Measurements from ENCODE around the gene ZNF229. TPM values are rescaled to one million over a fixed set of nuclear protein-coding genes. Genes with fewer than 3 reads are reported as not detected.
"Not testable (repeated sequence)": the region's sequence is repeated elsewhere in the genome, so short reads cannot be mapped to it uniquely, and the experiment has no call there.

ZNF229 gene
- total and polyA plus RNA-seq, 7 experiments from 2014 or later = 0.15 to 2.5 (median 1.5) TPM

DNA sequence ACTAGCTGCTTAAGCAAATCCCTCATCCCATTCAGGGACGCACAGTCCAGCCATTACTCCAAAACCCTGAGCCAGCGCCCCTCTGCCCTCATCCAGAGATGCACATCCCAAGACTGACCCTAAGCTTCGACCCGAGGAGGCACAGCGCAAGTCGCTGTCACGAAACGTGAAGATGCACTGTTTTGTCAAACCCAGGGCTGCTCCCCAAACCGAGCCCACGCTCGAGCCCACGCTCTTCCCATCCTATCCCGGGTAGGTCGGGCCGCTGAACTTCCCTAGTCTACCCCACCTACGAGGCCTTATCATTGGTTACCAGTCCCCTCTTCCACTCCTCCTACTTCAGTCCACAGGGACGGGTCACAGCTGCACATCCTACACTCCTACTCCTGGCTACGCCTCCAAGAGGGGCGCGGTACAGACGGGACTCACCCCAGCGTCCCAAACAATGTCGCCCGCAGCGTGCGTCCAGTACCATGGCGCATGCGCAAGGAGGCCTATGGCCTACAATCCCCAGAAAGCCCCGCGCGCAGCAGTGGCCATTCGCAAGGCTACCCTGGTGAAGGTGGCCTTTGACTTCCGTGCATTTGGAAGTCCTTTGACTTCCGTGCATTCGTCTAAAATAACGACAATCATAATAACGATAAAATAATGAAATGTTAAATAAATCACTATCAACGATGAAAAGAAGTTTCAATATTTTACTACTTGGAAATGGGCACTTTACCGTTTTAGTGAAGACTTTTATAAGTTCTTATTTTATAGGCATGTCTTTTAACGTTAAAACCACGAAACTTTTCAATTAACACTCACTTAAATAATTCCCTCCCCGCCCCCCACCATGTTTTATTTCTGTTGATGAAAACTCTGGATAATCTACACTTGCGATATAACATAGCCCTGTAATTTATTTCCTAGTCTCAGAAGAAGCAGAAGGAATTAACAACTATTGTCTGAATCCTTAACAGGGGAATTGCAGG is 46.8 kb downstream of the ZNF229 start, which contains the start of gene ZNF285:
ZNF285 (minus strand) TSS at position 470 of the 977 bp plus-strand sequence. CDS start 4,395 bp downstream, outside the sequence.
- intact Hi-C loops (cut with micrococcal nuclease) = loop anchor here (1.0 kb wide), 2 partner anchors 96 to 99 kb away; partner anchors contain the start of genes ZNF180 (in 2 of the 2) and ZNF235 (in 1 of the 2)
- ChIA-PET CTCF (no interaction called here), POLR2A (no interaction called here)
- H3K4me1 ChIP-seq (ENCODE audit: control insufficient read depth in 2 of 2, insufficient read depth in 2 of 2, low read length in 2 of 2) = no peaks in the 10 kb centered on the region
- Mint-ChIP-seq H3K4me1 (peaks cover 4 to 14% (median 6%) of the 10 kb centered on the region in 7 donors), H3K9me3 (peaks cover 0 to 79% (median 42%) of the 10 kb centered on the region in 11 donors), H3K27ac (peak within 1 kb of the TSS; percentile 14 to 94 (median 68)), H3K27me3 (peaks cover 0 to 20% (median 8%) of the 10 kb centered on the region in 5 donors), H3K36me3 (peaks cover 3 to 41% (median 27%) of the 10 kb centered on the region in 5 donors), H3K4me3 (peak within 1 kb of the TSS; percentile 90 to 100 (median 92))
- H3K27me3 ChIP-seq (ENCODE audit: control insufficient read depth in 2 of 2, insufficient read depth in 2 of 2, low read length in 2 of 2) = no peaks in the 10 kb centered on the region
- H3K27ac ChIP-seq (ENCODE audit: low read depth, low read length) = no peak within 1 kb of the TSS
- H3K9me3 ChIP-seq (ENCODE audit: control insufficient read depth in 2 of 3, low read length in 3 of 3) = peaks cover 0 to 8% (median 0%) of the 10 kb centered on the region in 3 experiments
- peak within 1 kb of the TSS; percentile 57 for H3K4me3 ChIP-seq (ENCODE audit: low read length)
- ATAC-seq (peak; percentile 92), DNase-seq (peak; percentile 48 to 79 (median 63))
- H3K36me3 ChIP-seq (ENCODE audit: control insufficient read depth in 2 of 3, insufficient read depth in 3 of 3, low read length in 3 of 3) = no peaks in the 10 kb centered on the region

DNA sequence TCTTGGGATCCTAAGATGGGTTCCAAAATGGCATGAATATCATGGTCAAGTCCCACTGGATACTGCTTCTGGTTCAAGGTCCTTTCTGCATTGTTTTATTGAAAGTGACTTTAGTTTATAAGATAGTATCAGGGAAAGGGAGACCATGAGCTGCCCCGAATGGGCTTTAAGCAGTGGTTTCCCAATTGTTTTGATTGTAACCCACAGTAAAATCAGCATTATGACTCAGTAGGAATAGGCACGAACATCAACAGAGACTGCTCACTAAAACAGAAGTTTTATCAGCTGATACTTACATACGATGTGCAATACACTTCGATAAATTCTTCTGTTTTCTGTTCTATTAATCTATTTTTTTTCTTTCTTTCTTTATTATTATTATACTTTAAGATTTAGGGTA is 59.0 kb downstream of the ZNF229 start:
- H3K27me3 Mint-ChIP-seq; H3K4me3 Mint-ChIP-seq; CTCF ChIA-PET; POLR2A ChIA-PET; ATAC-seq; H3K4me1 ChIP-seq (ENCODE audit: control insufficient read depth in 2 of 2, insufficient read depth in 2 of 2, low read length in 2 of 2); DNase-seq; intact Hi-C loops (cut with micrococcal nuclease); H3K27ac Mint-ChIP-seq; H3K27ac ChIP-seq (ENCODE audit: low read depth, low read length); H3K27me3 ChIP-seq (ENCODE audit: control insufficient read depth in 2 of 2, insufficient read depth in 2 of 2, low read length in 2 of 2); H3K4me1 Mint-ChIP-seq; H3K4me3 ChIP-seq (ENCODE audit: low read length): not testable (repeated sequence)
- Mint-ChIP-seq H3K9me3 (peaks cover 27 to 88% (median 51%) of the 10 kb centered on the region in 11 donors), H3K36me3 (peaks cover 1 to 80% (median 59%) of the 10 kb centered on the region in 5 donors)
- Histone ChIP-seq H3K9me3 (ENCODE audit: control insufficient read depth in 2 of 3, low read length in 3 of 3) (peaks cover 0 to 39% (median 0%) of the 10 kb centered on the region in 3 experiments), H3K36me3 (ENCODE audit: control insufficient read depth in 2 of 3, insufficient read depth in 3 of 3, low read length in 3 of 3) (peaks cover 0 to 27% (median 0%) of the 10 kb centered on the region in 3 experiments)

Other genes starting within 250 kb of the ZNF229 start
- 10 to 100 TPM; 18.3 to 51.5 (median 30.0) TPM for gene ZNF227, start 235.9 kb downstream of the ZNF229 start, total RNA-seq
- gene ZNF227, start 235.9 kb downstream of the ZNF229 start, polyA plus RNA-seq = 10 to 100 TPM; 17.9 to 20.4 TPM
- under 1 TPM in 1 of 5 experiments, not detected in 4; 0.14 TPM for gene ZNF233, start 188.6 kb downstream of the ZNF229 start, total RNA-seq
- under 1 TPM; 0.47 to 0.95 TPM for gene ZNF233, start 188.6 kb downstream of the ZNF229 start, polyA plus RNA-seq
- 10 to 100 TPM in 2 of 5 experiments, 1 to 10 TPM in 3; 5.5 to 14.3 (median 6.7) TPM for gene ZNF235, start 143.4 kb downstream of the ZNF229 start, total RNA-seq
- 1 to 10 TPM; 1.9 to 4.3 TPM for gene ZNF235, start 143.4 kb downstream of the ZNF229 start, polyA plus RNA-seq
- gene ZNF112, start 91.8 kb downstream of the ZNF229 start, total RNA-seq = under 1 TPM in 3 of 5 experiments, not detected in 2; 0.16 to 0.40 (median 0.17) TPM
- not detected for gene ZNF112, start 91.8 kb downstream of the ZNF229 start, polyA plus RNA-seq
- gene ZNF285, start 46.9 kb downstream of the ZNF229 start, total RNA-seq = 1 to 10 TPM in 2 of 5 experiments, under 1 TPM in 3; 0.10 to 4.8 (median 0.90) TPM
- gene ZNF285, start 46.9 kb downstream of the ZNF229 start, polyA plus RNA-seq = 1 to 10 TPM; 1.8 to 5.3 TPM
- 10 to 100 TPM in 3 of 5 experiments, 1 to 10 TPM in 2; 7.5 to 17.7 (median 10.6) TPM for gene ZNF180, start 52.0 kb upstream of the ZNF229 start, total RNA-seq
- gene ZNF180, start 52.0 kb upstream of the ZNF229 start, polyA plus RNA-seq = 10 to 100 TPM in 1 of 2 donors, 1 to 10 TPM in 1; 6.3 to 18.6 TPM
- not detected for gene CEACAM20, start 81.2 kb upstream of the ZNF229 start, total RNA-seq
- not detected for gene CEACAM20, start 81.2 kb upstream of the ZNF229 start, polyA plus RNA-seq
- gene IGSF23, start 165.1 kb upstream of the ZNF229 start, total RNA-seq = not detected
- not detected for gene IGSF23, start 165.1 kb upstream of the ZNF229 start, polyA plus RNA-seq
- gene PVR, start 195.4 kb upstream of the ZNF229 start, total RNA-seq = 1 to 10 TPM; 3.3 to 8.4 (median 4.3) TPM
- gene PVR, start 195.4 kb upstream of the ZNF229 start, polyA plus RNA-seq = 1 to 10 TPM in 1 of 2 donors, under 1 TPM in 1; 0.87 to 1.2 TPM
- 1 to 10 TPM in 4 of 5 experiments, under 1 TPM in 1; 0.63 to 3.4 (median 2.1) TPM for gene CEACAM19, start 223.0 kb upstream of the ZNF229 start, total RNA-seq
- not detected for gene CEACAM19, start 223.0 kb upstream of the ZNF229 start, polyA plus RNA-seq